Upper lobe of right lung (tissue), 1 donor: ENCODE measurements around the gene CACNB4. TPM values are rescaled to one million over a fixed set of nuclear protein-coding genes. Genes with fewer than 3 reads are reported as not detected.
"Not testable (repeated sequence)": the region's sequence is repeated elsewhere in the genome, so short reads cannot be mapped to it uniquely, and the experiment has no call there.

Experiments used
- ATAC-seq: fragments of 200-7000 bp; cut with Tn5 transposase; one replicate; pipeline ENCODE4 v1.9.1; 2020; ENCODE audit warnings: mild to moderate bottlenecking, moderate library complexity
- DNase-seq: peaks from one replicate; pipeline ENCODE4 v3.0.0-alpha.2; 2020
- H3K27ac ChIP-seq: fragments of 200-600 bp; one replicate; pipeline ENCODE4 v1.8.0; 2022
- H3K27me3 ChIP-seq: fragments of 200-600 bp; one replicate; pipeline ENCODE4 v1.8.0; 2022; ENCODE audit warnings: mild to moderate bottlenecking
- H3K36me3 ChIP-seq: fragments of 200-600 bp; one replicate; pipeline ENCODE4 v1.8.0; 2022
- H3K4me1 ChIP-seq: fragments of 200-600 bp; one replicate; pipeline ENCODE4 v1.8.0; 2022
- H3K4me3 ChIP-seq: fragments of 200-600 bp; one replicate; pipeline ENCODE4 v1.8.0; 2022; ENCODE audit warnings: mild to moderate bottlenecking
- H3K9me3 ChIP-seq: fragments of 200-600 bp; one replicate; pipeline ENCODE4 v1.8.0; 2022
- intact Hi-C: fragments of 100-400 bp; cut with DNase I; formaldehyde crosslinking; loops from one replicate; pipeline ENCODE4 v1.11.0; 2022
- total RNA-seq: library from RNA; stranded (reverse); fragmentation: NEBNext Ultra II Directional; extraction: Animal tissue kit (Norgen Biotek cat#: 25700); gene quantifications from one replicate; pipeline ENCODE4 v1.2.1, GENCODE V29; 2021
- TF ChIP-seq, protein P1 (sequence below): fragments of 200-600 bp; IDR thresholded peaks from one replicate; pipeline ENCODE4 v1.8.0; 2022; ENCODE audit warnings: antibody characterized with exemption
- donor health status: DM: no; HTN: yes; CAD: no; lungs with severe emphysema.

The CACNB4 gene
- total RNA-seq, 1 donor from 2014 or later = 15.3 TPM

DNA sequence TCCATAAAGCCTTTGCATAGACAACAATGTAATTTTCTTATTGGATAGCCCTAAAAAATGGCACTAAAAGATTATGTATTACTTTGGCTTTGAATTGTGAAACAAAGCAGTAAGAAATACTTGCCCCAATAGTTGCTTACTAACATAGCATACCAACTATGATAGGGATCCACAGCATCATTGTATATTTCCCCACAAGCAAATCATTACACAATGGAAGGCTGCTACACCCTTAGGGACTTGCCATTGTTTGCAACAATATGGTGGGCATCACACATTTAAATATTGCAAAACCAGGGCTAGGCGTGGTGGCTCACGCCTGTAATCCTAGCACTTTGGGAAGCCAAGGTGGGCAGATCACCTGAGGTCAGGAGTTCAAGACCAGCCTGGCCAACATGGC, 74.4 kb downstream of the CACNB4 start:
- H3K27ac ChIP-seq = no peak overlapping the region
- ATAC-seq (no peak), DNase-seq (no peak)
- H3K4me1 ChIP-seq = peaks cover 3% of the 10 kb centered on the region
- intact Hi-C loops = no loop called here
- H3K4me3 ChIP-seq = no peak overlapping the region
- no peaks in the 10 kb centered on the region for H3K36me3 ChIP-seq
- TF ChIP-seq, protein P1, sequence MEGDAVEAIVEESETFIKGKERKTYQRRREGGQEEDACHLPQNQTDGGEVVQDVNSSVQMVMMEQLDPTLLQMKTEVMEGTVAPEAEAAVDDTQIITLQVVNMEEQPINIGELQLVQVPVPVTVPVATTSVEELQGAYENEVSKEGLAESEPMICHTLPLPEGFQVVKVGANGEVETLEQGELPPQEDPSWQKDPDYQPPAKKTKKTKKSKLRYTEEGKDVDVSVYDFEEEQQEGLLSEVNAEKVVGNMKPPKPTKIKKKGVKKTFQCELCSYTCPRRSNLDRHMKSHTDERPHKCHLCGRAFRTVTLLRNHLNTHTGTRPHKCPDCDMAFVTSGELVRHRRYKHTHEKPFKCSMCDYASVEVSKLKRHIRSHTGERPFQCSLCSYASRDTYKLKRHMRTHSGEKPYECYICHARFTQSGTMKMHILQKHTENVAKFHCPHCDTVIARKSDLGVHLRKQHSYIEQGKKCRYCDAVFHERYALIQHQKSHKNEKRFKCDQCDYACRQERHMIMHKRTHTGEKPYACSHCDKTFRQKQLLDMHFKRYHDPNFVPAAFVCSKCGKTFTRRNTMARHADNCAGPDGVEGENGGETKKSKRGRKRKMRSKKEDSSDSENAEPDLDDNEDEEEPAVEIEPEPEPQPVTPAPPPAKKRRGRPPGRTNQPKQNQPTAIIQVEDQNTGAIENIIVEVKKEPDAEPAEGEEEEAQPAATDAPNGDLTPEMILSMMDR = no peak
- H3K27me3 ChIP-seq = no peaks in the 10 kb centered on the region
- H3K9me3 ChIP-seq = no peaks in the 10 kb centered on the region

DNA sequence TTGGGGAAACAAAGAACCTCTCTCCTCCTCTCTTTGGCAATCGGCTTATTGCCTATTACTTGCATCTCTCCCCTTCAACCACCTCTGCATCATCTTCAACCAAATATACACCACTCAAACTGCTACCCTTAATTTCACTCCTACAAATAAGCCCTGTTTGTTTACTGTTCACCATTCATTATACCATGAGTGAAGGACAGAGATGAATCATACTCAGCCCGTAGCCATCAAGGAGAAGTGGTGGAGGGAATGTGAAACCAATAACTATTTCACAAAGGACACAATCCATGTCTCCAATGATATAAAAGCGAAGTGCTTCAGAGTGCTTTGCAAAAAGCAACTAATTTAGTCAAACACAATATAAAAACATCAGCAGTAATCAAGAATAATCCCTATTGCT, 76.8 kb downstream of the CACNB4 start:
- Histone ChIP-seq H3K36me3 (no peaks in the 10 kb centered on the region), H3K4me1 (peaks cover under 1% of the 10 kb centered on the region), H3K27me3 (no peaks in the 10 kb centered on the region), H3K27ac (no peak overlapping the region), H3K4me3 (no peak overlapping the region), H3K9me3 (no peaks in the 10 kb centered on the region)
- no peak for DNase-seq
- TF ChIP-seq, protein P1 = no peak
- ATAC-seq = no peak
- intact Hi-C loops = no loop called here

DNA sequence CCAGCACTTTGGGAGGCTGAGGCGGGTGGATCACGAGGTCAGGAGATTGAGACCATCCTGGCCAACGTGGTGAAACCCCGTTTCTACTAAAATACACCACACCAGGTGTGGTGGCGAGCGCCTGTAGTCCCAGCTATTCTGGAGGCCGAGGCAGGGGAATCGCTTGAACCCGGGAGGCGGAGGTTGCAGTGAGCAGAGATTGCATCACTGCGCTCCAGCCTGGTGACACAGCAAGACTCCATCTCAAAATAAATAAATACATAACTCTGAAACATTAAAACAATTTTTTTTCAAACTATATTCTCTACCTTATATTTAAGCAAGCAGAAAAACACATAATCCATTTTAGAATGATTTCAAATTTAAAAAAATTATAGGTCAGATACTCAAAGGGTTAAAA, 77.8 kb downstream of the CACNB4 start:
- H3K27ac ChIP-seq, DNase-seq, H3K4me1 ChIP-seq, H3K27me3 ChIP-seq, H3K4me3 ChIP-seq, intact Hi-C loops, ATAC-seq, H3K36me3 ChIP-seq, H3K9me3 ChIP-seq: not testable (repeated sequence)

DNA sequence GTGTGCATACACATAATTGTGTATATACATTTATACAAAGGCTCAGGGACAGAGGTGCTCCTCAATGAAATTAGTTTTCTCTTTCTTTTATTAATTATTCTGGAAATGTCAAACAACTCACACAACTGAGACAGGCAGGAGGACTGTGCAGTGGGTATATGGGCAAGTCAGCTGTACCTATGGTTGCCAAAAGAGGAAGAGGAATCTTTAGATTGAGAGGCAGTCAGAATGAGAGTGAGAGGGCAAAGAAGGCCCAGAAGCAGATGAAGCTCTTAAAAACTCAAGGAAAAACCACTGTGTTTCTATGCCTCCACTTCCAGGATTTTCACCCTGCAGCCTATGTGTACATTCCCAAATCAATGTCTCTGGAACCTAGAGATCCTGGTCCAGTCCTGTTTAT, 79.1 kb downstream of the CACNB4 start:
- DNase-seq (no peak), ATAC-seq (peak; percentile 33)
- Histone ChIP-seq H3K27ac (no peak overlapping the region), H3K4me1 (no peaks in the 10 kb centered on the region), H3K27me3 (no peaks in the 10 kb centered on the region), H3K4me3 (no peak overlapping the region), H3K36me3 (no peaks in the 10 kb centered on the region), H3K9me3 (no peaks in the 10 kb centered on the region)
- TF ChIP-seq, protein P1 = no peak
- intact Hi-C loops = no loop called here

DNA sequence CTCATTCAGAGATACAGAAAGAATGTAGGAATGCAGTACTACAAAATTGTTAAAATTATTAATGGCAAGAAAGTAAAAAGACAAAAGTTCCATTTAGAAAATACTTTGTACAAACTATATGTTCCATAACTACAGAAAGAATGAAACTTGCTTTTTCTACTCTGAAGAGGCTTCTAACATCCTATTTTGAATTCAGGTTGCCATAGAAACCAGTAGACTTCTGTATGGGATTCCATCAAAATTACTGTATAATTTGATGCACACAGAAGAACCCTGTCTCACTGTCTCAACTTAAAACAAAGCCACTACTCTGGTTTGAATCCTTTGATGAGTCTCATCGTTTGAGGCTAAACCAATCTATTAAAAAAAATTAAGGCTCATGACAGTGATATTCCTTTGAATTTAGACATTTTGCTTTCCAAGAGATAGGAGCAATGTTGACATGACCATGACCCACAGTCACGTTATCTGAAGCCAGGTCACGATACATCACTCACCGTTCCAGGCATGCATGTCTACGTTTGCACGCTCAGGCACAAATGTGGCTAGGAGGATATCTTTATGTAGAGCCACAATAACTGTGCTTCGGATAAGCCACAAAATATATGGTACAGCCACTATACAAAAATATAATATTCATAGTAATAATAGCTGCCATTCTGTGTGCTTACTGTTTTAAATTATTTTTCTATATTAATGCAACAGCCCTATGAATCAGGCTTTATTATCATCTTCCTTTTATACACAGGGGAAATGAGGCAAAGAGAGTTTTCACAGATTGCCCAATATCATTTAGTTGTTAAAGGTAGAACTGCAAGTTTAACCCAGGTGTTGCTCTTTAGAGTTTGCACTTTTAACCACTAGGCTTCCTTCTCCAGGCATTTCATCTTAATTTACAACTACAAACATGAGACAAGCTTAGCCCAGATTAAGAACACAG, 82.4 kb downstream of the CACNB4 start:
- TF ChIP-seq, protein P1 = no peak
- H3K4me1 ChIP-seq = no peaks in the 10 kb centered on the region
- H3K9me3 ChIP-seq = no peaks in the 10 kb centered on the region
- no peaks in the 10 kb centered on the region for H3K36me3 ChIP-seq
- no peaks in the 10 kb centered on the region for H3K27me3 ChIP-seq
- no peak overlapping the region for H3K4me3 ChIP-seq
- intact Hi-C loops = no loop called here
- DNase-seq = no peak
- H3K27ac ChIP-seq = no peak overlapping the region
- ATAC-seq = no peak

DNA sequence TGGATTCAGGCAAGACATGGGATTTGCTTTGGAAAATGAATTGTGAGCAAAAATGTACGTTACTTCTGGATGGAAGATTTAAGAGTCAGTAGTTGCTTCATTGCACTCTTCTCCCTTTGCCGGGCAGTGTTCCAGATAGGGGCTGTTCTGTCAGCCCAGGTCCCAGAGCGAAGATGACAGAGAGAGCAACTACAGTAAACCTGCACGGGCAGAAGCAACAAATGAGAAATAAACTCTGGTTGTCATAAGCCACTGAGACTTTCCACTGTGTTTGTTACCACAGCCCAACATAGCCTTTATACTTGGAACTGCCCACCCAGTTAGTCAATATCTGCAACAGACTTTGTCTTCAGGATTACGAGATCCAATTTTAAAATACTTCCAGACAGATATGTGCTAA, 83.3 kb downstream of the CACNB4 start:
- intact Hi-C loops = no loop called here
- H3K27me3 ChIP-seq = no peaks in the 10 kb centered on the region
- H3K9me3 ChIP-seq = no peaks in the 10 kb centered on the region
- H3K4me3 ChIP-seq = no peak overlapping the region
- H3K36me3 ChIP-seq = no peaks in the 10 kb centered on the region
- H3K4me1 ChIP-seq = no peaks in the 10 kb centered on the region
- TF ChIP-seq, protein P1 = no peak
- no peak for ATAC-seq
- no peak for DNase-seq
- no peak overlapping the region for H3K27ac ChIP-seq
